HUES6 (cell line): ENCODE results near the gene FOXR1.

Source experiments
- H3K27ac ChIP-seq: 2 replicates; pipeline ENCODE4 v1.7.0; 2013; ENCODE audit warnings: low read depth, mild to moderate bottlenecking, low read length, inconsistent platforms
- H3K27me3 ChIP-seq: 2 replicates; pipeline ENCODE4 v1.6.1; 2013; ENCODE audit warnings: low read length; ENCODE audit not compliant: control insufficient read depth, insufficient read depth
- H3K36me3 ChIP-seq: 2 replicates; pipeline ENCODE4 v1.6.1; 2013; ENCODE audit warnings: low read length; ENCODE audit not compliant: control insufficient read depth, insufficient read depth
- H3K4me1 ChIP-seq: 2 replicates; pipeline ENCODE4 v1.6.1; 2013; ENCODE audit warnings: low read length; ENCODE audit not compliant: control insufficient read depth, insufficient read depth
- H3K4me3 ChIP-seq: 2 replicates; pipeline ENCODE4 v1.5.1; 2013; ENCODE audit warnings: low read depth, low read length
- H3K9ac ChIP-seq: one replicate; pipeline ENCODE4 v1.6.1; 2013; ENCODE audit warnings: mild to moderate bottlenecking, low read length
- H3K9me3 ChIP-seq: 2 replicates; pipeline ENCODE4 v1.6.1; 2013; ENCODE audit warnings: low read depth, low read length; ENCODE audit not compliant: control insufficient read depth, insufficient read depth

Gene FOXR1, protein sequence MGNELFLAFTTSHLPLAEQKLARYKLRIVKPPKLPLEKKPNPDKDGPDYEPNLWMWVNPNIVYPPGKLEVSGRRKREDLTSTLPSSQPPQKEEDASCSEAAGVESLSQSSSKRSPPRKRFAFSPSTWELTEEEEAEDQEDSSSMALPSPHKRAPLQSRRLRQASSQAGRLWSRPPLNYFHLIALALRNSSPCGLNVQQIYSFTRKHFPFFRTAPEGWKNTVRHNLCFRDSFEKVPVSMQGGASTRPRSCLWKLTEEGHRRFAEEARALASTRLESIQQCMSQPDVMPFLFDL

GRCh38 chr11:118971646-118972045 lies at the start of gene FOXR1:
TSS of gene FOXR1 (plus strand) at chr11:118971761. CDS start at chr11:118971932, 171 bp downstream.
- Histone ChIP-seq H3K4me3 (no peak within 1 kb of the TSS), H3K9me3 (no peaks in the 10 kb centered on the region), H3K27me3 (0 out of 2 replicates have a peak, but pooled peaks cover 6% of the 10 kb centered on the region), H3K36me3 (no peaks in the 10 kb centered on the region), H3K9ac (no peak within 1 kb of the TSS), H3K27ac (no peak within 1 kb of the TSS), H3K4me1 (no peaks in the 10 kb centered on the region)

GRCh38 chr11:118921929-118922744 lies 49.4 kb upstream of the FOXR1 start:
- Histone ChIP-seq H3K27me3 (peaks cover 4% of the 10 kb centered on the region; the same call in 1 of the 2 replicates), H3K27ac (peak overlapping the region; percentile 64; the same call in 1 of the 2 replicates), H3K4me1 (peaks cover 75% of the 10 kb centered on the region), H3K9ac (peak overlapping the region; percentile 82), H3K9me3 (no peaks in the 10 kb centered on the region), H3K4me3 (peak overlapping the region; percentile 92), H3K36me3 (no peaks in the 10 kb centered on the region)

- peaks cover 73% of the 10 kb centered on the region for H3K4me1 ChIP-seq
- no peak overlapping the region for H3K9ac ChIP-seq
- H3K4me3 ChIP-seq = peak overlapping the region; percentile 92
- no peaks in the 10 kb centered on the region for H3K9me3 ChIP-seq
- peak overlapping the region; percentile 35; the same call in 1 of the 2 replicates for H3K27ac ChIP-seq
- H3K27me3 ChIP-seq = peaks cover 8% of the 10 kb centered on the region; the same call in 1 of the 2 replicates
- no peaks in the 10 kb centered on the region for H3K36me3 ChIP-seq
These were observed 48.6 kb upstream of the FOXR1 start for GRCh38 chr11:118922745-118923627.

DNA sequence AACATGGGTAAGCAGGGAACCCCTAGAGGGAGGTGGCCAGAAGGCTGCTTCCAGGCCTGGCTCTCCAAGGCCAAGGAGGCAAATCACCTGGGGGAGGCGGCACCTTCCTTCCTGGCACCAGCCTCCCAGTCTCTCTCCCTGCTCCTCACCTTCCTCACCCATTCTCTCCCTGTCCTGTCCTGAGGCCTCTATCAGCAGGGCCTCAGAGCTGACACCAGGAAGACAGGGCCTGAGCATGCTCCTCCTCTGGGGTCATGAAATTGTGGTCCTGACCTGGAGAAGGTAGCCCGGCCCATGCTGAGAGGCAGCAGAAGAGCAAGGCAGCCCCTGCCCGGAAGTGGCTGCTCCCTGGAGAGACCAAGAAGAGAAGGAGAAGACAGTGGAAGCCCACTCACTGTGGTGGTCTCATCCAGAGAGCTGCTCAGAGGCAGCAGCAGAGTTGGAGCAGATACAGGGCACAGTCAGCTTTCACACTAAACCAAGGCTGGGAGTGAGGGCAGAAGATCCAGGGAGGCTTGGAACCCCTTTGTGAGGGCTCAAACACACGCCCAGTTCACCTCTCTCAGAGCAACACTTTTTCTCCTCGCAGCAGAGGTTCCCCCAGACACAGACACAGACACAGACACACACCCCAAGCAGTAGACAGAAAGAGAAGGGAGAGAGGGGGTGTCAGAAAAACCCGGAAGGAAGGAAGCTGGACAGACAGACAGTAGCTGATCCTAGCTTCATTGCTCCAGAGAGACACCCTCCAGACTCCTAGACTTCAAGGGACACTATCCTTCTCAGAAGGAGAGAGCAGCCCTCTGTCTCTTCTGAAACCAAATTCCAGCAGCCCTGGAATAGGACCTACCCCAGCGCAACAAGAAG lies 47.6 kb upstream of the FOXR1 start:
- Histone ChIP-seq H3K4me3 (peak overlapping the region; percentile 92), H3K4me1 (peaks cover 70% of the 10 kb centered on the region), H3K36me3 (no peaks in the 10 kb centered on the region), H3K27ac (no peak overlapping the region), H3K27me3 (peaks cover 8% of the 10 kb centered on the region; the same call in 1 of the 2 replicates), H3K9me3 (no peaks in the 10 kb centered on the region), H3K9ac (peak overlapping the region; percentile 81)

- peaks cover 61% of the 10 kb centered on the region for H3K4me1 ChIP-seq
These were observed 46.7 kb upstream of the FOXR1 start for GRCh38 chr11:118924591-118925585.

GRCh38 chr11:118927554-118928100 lies 43.9 kb upstream of the FOXR1 start:
- Histone ChIP-seq H3K36me3 (no peaks in the 10 kb centered on the region), H3K27ac (no peak overlapping the region), H3K9me3 (no peaks in the 10 kb centered on the region), H3K9ac (no peak overlapping the region), H3K4me1 (peaks cover 42% of the 10 kb centered on the region), H3K4me3 (peak overlapping the region; percentile 89), H3K27me3 (peaks cover 20% of the 10 kb centered on the region)

More at GRCh38 chr11:118924591-118925585, 46.7 kb upstream of the FOXR1 start:
- no peak overlapping the region for H3K27ac ChIP-seq
- peak overlapping the region; percentile 92 for H3K4me3 ChIP-seq
- H3K9me3 ChIP-seq = no peaks in the 10 kb centered on the region
- H3K27me3 ChIP-seq = peaks cover 8% of the 10 kb centered on the region; the same call in 1 of the 2 replicates
- peak overlapping the region; percentile 81 for H3K9ac ChIP-seq
- no peaks in the 10 kb centered on the region for H3K36me3 ChIP-seq

DNA sequence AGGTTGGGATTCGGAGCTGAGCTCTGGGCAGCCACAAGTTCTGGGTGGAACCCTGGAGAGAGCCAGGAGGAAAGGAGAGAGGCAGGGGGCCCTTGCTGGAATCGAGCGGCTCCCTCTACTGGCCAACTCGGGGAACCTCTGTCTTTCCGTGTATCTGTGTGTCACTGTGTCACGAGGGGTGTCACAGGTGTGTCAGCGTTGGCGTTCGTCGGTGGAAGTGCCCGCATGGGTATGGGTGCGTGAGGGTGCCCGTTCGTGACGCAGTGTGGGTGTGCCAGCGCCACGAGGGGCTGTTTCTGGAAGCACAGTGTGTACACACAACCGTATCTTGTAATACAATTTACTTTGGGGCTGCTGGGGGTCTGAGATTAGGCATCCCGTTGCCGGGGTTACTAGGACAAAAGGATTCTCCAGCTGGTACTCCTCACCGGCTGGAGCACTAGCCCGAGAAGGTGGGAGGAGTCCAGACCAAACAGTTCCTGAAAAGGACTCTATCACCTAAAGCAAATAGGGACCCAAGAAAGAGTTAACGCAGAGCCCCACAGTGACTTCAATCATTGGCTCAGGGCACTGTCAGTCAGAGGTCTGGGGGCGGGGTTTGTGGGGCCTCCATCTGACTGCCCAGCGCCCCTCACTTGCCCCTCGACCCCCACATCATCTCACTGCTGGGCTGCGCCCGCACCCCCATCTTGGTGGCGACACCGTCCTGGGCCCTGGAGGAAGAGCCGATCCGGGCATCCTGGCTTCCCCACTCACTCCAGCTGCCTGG lies 43.3 kb upstream of the FOXR1 start:
- Histone ChIP-seq H3K36me3 (no peaks in the 10 kb centered on the region), H3K27me3 (peaks cover 20% of the 10 kb centered on the region), H3K4me3 (peak overlapping the region; percentile 89), H3K9ac (peak overlapping the region; percentile 49), H3K4me1 (peaks cover 36% of the 10 kb centered on the region), H3K9me3 (no peaks in the 10 kb centered on the region), H3K27ac (no peak overlapping the region; the same call in 1 of the 2 replicates)

DNA sequence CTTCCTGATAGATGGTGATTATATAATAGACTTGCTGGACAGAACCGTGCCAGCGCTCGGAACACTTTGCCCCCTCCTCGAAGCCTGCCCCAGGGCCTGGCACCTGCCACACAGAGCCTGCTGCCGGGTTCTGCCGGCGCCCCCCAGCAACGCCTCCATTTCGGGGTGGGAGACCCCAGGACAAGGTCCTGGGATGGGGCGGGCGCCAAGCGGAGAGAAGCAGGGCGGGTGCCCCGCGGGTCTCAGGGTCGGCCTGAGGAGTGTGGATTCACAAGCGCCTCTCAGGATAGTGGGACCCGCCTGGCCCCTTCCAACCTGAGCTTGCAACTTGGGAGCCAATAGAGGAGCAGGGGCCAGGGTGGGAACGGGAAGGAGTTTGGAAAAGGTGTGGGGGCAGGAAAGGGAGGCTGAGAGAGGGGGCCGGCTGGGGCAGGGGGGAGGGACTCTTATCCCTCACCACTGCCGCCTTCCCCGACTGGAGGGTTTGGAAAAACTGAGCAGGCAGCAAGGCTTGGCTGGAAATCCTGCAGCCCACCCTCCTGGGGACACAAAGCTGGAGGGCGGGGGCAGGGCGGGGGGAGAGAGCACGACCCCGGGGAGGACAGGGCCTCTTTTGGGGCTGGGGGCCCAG lies 42.6 kb upstream of the FOXR1 start:
- Histone ChIP-seq H3K27me3 (peaks cover 20% of the 10 kb centered on the region), H3K27ac (no peak overlapping the region; the same call in 1 of the 2 replicates), H3K4me3 (peak overlapping the region; percentile 89), H3K4me1 (peaks cover 29% of the 10 kb centered on the region), H3K9ac (peak overlapping the region; percentile 34), H3K9me3 (no peaks in the 10 kb centered on the region), H3K36me3 (no peaks in the 10 kb centered on the region)
